Mucosa of descending colon (tissue), 3 donors: ENCODE data around the gene THAP4. TPM values are rescaled to one million over a fixed set of nuclear protein-coding genes. Genes with fewer than 3 reads are reported as not detected.
A peak's percentile ranks its signal among the peaks of the same experiment; 100 is the strongest.
"Not testable (repeated sequence)": the region's sequence is repeated elsewhere in the genome, so short reads cannot be mapped to it uniquely, and the experiment has no call there.

Source experiments
- ATAC-seq: fragments of 200-7000 bp; cut with Tn5 transposase; one replicate; pipeline ENCODE4 v1.9.1; 2020; ENCODE audit warnings: mild to moderate bottlenecking, moderate library complexity
- DNase-seq, 3 donors: peaks; one replicate each; pipeline ENCODE4 v3.0.0-alpha.2; 2020
- H3K36me3 ChIP-seq: fragments of 200-600 bp; one replicate; pipeline ENCODE4 v1.8.0; 2021; ENCODE audit warnings: low read depth, mild to moderate bottlenecking
- H3K4me1 ChIP-seq: fragments of 200-600 bp; one replicate; pipeline ENCODE4 v1.8.0; 2021; ENCODE audit warnings: low read depth, mild to moderate bottlenecking
- H3K4me3 ChIP-seq: fragments of 200-600 bp; one replicate; pipeline ENCODE4 v1.8.0; 2021; ENCODE audit warnings: mild to moderate bottlenecking
- H3K9me3 ChIP-seq: fragments of 200-600 bp; one replicate; pipeline ENCODE4 v1.8.0; 2021; ENCODE audit warnings: mild to moderate bottlenecking
- CTCF ChIP-seq: fragments of 200-600 bp; IDR thresholded peaks from one replicate; pipeline ENCODE4 v1.8.0; 2022; ENCODE audit warnings: antibody characterized with exemption, mild to moderate bottlenecking
- intact Hi-C, 2 donors: fragments of 100-400 bp; cut with DNase I in 1 of 2; cut with micrococcal nuclease in 1 of 2; formaldehyde crosslinking; loops; one replicate each; pipeline versions ENCODE4 v1.11.0 to v1.11.1; 2022; cut with DNase I, micrococcal nuclease
- total RNA-seq, 3 donors: library from RNA; stranded (reverse); fragmentation: NEBNext Ultra II Directional in 2 of 3; extraction: Animal tissue kit (Norgen Biotek cat#: 25700) in 2 of 3; gene quantifications; one replicate each; pipeline versions ENCODE4 v1.2.1 to v1.2.4, GENCODE V29; 2021 to 2023
- donor health status: DM: no; HTN: no; CAD: no; lungs with moderate emphysema.
- donor health status: DM: no; HTN: no; CAD: no.
- donor health status: DM: no; HTN: yes; CAD: no.

THAP4 gene
- total RNA-seq, 3 donors from 2014 or later: 67.3 to 86.2 (median 68.8) TPM

DNA sequence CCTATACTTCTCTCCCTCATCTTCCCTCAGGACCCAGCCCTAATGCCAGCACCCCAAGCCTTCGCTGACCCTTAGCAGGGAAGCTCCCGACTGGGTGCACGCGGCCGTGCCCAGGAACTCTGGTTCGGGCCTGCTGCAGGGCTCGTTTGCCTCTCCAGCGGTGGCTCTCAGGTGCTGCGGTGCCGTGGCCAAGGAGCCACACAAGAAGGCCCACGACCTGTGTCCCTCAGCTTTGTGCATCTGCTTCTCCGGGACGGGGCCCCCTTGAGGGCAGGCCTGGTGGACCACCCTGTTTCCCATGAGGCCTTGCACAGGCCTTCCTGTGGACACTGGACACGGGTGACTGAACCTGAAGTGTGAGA is 60.7 kb downstream of the THAP4 start:
- no peak for TF ChIP-seq CTCF
- Histone ChIP-seq H3K9me3 (no peaks in the 10 kb centered on the region), H3K4me1 (no peaks in the 10 kb centered on the region), H3K36me3 (peaks cover 3% of the 10 kb centered on the region), H3K4me3 (no peak overlapping the region)
- ATAC-seq: no peak
- intact Hi-C loops: no loop called here
- peak in 2 of 3 donors; percentile 22 to 34 for DNase-seq

DNA sequence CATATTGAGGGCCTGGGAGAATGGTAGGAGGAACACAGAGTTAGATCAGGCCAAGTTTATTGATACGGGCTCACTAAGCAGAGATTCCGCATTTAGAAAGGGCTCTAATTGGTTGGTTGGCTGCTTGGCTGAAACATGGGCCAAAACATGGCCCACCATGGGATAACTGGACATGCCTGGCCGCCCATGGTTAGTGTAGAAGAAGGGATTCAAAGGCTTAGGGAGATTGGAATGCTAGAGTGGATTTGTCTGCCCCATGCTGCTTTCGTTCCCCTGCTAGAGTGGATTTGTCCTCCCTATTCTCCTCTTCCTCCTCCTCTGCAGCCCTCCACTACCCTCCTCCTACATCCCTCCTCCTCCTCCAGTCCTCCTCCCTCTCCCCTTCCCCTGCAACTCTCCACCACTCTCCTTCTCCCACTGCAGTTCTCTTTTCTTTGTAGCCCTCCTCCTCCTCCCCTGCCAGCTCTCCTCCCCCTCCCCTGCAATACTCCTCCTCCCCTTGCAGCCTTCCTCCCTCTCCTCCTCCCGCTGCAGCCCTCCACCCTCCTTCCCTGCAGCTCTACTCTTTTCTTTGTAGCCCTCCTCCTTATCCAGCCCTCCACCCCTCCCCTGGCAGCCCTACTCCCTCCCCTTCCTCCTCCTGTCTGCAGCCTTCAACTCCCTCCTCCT is 61.2 kb downstream of the THAP4 start:
- ATAC-seq: no peak
- peak in 1 of 3 donors; percentile 3 for DNase-seq
- Histone ChIP-seq H3K4me3 (no peak overlapping the region), H3K9me3 (no peaks in the 10 kb centered on the region), H3K36me3 (peaks cover 3% of the 10 kb centered on the region), H3K4me1 (no peaks in the 10 kb centered on the region)
- intact Hi-C loops: no loop called here
- TF ChIP-seq CTCF: no peak

DNA sequence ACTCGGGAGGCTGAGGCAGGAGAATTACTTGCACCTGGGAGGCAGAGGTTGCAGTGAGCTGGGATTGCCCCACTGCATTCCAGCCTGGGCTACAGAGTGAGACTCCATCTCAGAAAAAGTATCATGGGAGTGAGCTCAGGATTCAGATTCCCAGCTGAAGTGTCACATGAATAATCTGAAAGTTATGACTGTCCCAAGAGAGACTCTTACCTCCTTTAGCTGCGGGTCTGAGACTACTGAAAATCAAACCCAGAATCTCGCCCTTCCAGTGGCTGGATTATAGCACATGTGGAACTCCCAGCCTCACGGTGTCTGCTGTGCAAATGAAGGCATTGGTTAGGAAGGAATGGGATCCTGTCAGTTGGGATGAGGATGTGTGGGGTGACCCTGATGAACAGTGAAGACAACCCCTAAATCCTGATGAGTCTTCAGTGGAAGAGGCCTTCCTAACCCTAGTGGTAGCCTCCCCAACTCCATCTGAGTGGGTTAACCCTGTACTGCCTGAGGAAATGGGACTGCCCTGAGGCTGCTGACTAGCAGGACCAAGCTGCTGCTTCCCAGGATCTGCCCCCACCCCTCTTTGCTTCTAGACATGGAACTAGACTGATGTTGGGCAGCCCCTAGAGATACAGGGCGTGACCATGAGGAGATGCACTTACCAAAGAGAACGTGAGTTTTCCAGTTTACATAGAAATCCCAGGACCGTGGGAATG is 61.9 kb downstream of the THAP4 start:
- H3K9me3 ChIP-seq: no peaks in the 10 kb centered on the region
- H3K4me1 ChIP-seq: no peaks in the 10 kb centered on the region
- DNase-seq (peak in 1 of 3 donors; percentile 6), ATAC-seq (no peak)
- no peak overlapping the region for H3K4me3 ChIP-seq
- peaks cover 3% of the 10 kb centered on the region for H3K36me3 ChIP-seq
- intact Hi-C loops: no loop called here
- TF ChIP-seq CTCF: no peak

DNA sequence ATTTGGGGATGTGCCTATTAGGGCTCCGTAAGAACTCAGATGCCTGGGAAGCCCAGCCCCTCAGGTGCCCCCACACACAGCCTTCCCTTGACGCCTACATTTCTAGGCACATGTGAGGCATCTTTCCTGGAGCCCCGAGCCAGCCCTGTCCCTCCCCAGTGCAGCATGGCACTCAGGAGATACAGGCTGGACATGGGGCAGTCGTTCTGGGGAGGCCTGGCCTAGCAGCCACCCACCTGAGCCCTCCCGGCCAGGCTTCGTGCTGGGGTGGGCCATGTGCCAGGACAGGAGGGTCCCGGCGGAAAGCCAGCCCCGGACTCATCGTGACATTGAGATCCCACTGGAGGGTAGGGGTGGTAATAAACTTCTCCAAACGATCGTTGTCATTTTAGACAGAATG is 63.2 kb downstream of the THAP4 start:
- DNase-seq (peak in 2 of 3 donors; percentile 11 to 20), ATAC-seq (no peak)
- Histone ChIP-seq H3K4me1 (no peaks in the 10 kb centered on the region), H3K9me3 (no peaks in the 10 kb centered on the region), H3K36me3 (peaks cover 3% of the 10 kb centered on the region), H3K4me3 (no peak overlapping the region)
- intact Hi-C loops: no loop called here
- no peak for TF ChIP-seq CTCF

- H3K4me1 ChIP-seq, H3K4me3 ChIP-seq, H3K36me3 ChIP-seq, H3K9me3 ChIP-seq, ATAC-seq, intact Hi-C loops: not testable (repeated sequence)
- DNase-seq: peak in 1 of 3 donors; percentile 28
These were observed 63.9 kb downstream of the THAP4 start for GRCh38 chr2:241572915-241573651.
